Loucy (cell line): Measurements from ENCODE around the gene RRAS2.

Source experiments
- H2AFZ ChIP-seq: fragments of 200-600 bp; sonication (generic); 2 replicates; pipeline ENCODE4 v1.6.0; 2016; ENCODE audit warnings: antibody characterized with exemption, mild to moderate bottlenecking, low read length, moderate library complexity
- H3F3A ChIP-seq: fragments of 200-600 bp; 2 replicates; pipeline ENCODE4 v1.6.0; 2016; ENCODE audit warnings: antibody characterized with exemption, low read depth, mild to moderate bottlenecking
- H3K27me3 ChIP-seq: fragments of 200-600 bp; sonication (generic); 2 replicates; pipeline ENCODE4 v1.6.1; 2014; ENCODE audit warnings: low read length, mild to moderate bottlenecking; ENCODE audit not compliant: insufficient read depth, poor library complexity, severe bottlenecking
- H3K36me3 ChIP-seq: fragments of 200-600 bp; sonication (generic); 2 replicates; pipeline ENCODE4 v1.6.1; 2016; ENCODE audit warnings: low read length; ENCODE audit not compliant: insufficient read depth
- H3K4me1 ChIP-seq: fragments of 200-600 bp; sonication (generic); 2 replicates; pipeline ENCODE4 v1.5.1; 2014; ENCODE audit warnings: low read length, mild to moderate bottlenecking; ENCODE audit not compliant: insufficient read depth, poor library complexity, severe bottlenecking
- H3K4me2 ChIP-seq: fragments of 200-600 bp; sonication (generic); 2 replicates; pipeline ENCODE4 v1.6.0; 2014; ENCODE audit warnings: antibody characterized with exemption, low read length, low read depth, mild to moderate bottlenecking; ENCODE audit not compliant: poor library complexity, severe bottlenecking
- H3K4me3 ChIP-seq: fragments of 200-600 bp; sonication (generic); 2 replicates; pipeline ENCODE4 v1.5.1; 2014; ENCODE audit warnings: low read length, mild to moderate bottlenecking, mixed read lengths; ENCODE audit not compliant: poor library complexity, severe bottlenecking
- H3K79me2 ChIP-seq: fragments of 200-600 bp; sonication (generic); 2 replicates; pipeline ENCODE4 v1.6.1; 2014; ENCODE audit warnings: low read length; ENCODE audit not compliant: insufficient read depth
- H3K9ac ChIP-seq: fragments of 200-600 bp; sonication (generic); 2 replicates; pipeline ENCODE4 v1.6.0; 2014; ENCODE audit warnings: mild to moderate bottlenecking, low read depth, low read length, moderate library complexity; ENCODE audit not compliant: poor library complexity, severe bottlenecking
- H3K9me2 ChIP-seq: fragments of 200-600 bp; sonication (generic); replicated peaks from 2 replicates; pipeline ENCODE4 v1.6.1; 2016; ENCODE audit warnings: low read depth, low read length, mixed read lengths
- H3K9me3 ChIP-seq: fragments of 200-600 bp; sonication (generic); 2 replicates; pipeline ENCODE4 v1.6.1; 2014; ENCODE audit warnings: mild to moderate bottlenecking, antibody characterized with exemption, low read length, low read depth; ENCODE audit not compliant: insufficient read depth
- H4K20me1 ChIP-seq: fragments of 200-600 bp; sonication (generic); 2 replicates; pipeline ENCODE4 v1.6.0; 2014; ENCODE audit warnings: antibody characterized with exemption, low read length, mild to moderate bottlenecking; ENCODE audit not compliant: insufficient read depth, poor library complexity, severe bottlenecking
- EZH2phosphoT487 ChIP-seq: fragments of 200-600 bp; IDR thresholded peaks from 2 replicates; pipeline ENCODE4 v1.6.1; 2018; ENCODE audit warnings: antibody characterized with exemption, mild to moderate bottlenecking, moderate library complexity, borderline replicate concordance
- TF ChIP-seq, protein P1 (sequence below): fragments of 200-600 bp; sonication (generic); conservative IDR thresholded peaks from 2 replicates; pipeline ENCODE4 v1.5.1; 2014; ENCODE audit warnings: mild to moderate bottlenecking, antibody characterized with exemption, low read length

Gene RRAS2

DNA sequence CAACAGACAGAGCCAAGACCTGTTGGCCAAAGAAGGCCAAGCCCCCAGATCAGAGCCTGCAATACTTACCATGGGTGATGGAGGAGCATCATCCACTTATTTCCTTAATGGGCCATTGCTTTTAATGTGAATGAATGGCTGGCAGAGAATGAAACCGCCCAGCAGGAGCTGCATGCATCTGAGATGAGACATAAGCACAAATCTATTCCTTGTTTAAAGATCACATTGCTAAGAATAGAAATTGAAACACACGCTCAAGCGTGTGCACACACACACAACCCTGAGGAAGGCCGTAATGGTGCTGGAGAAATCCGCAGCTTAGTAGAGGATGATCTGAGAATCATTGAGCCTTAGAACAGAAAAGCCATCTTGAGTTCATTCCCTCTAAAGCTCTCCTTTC lies 5.3 kb upstream of the RRAS2 start:
- Histone ChIP-seq H4K20me1 (no peaks in the 10 kb centered on the region), H2AFZ (no peak overlapping the region), H3K9ac (no peak overlapping the region), H3K4me1 (peaks cover 3% of the 10 kb centered on the region), H3K79me2 (no peaks in the 10 kb centered on the region), H3K9me2 (no peaks in the 10 kb centered on the region), H3K36me3 (no peaks in the 10 kb centered on the region), H3F3A (no peaks in the 10 kb centered on the region), H3K4me2 (no peak overlapping the region), H3K27me3 (peaks cover 11% of the 10 kb centered on the region), H3K9me3 (no peaks in the 10 kb centered on the region), H3K4me3 (no peak overlapping the region)
- no peak for TF ChIP-seq EZH2phosphoT487
- TF ChIP-seq, protein P1, sequence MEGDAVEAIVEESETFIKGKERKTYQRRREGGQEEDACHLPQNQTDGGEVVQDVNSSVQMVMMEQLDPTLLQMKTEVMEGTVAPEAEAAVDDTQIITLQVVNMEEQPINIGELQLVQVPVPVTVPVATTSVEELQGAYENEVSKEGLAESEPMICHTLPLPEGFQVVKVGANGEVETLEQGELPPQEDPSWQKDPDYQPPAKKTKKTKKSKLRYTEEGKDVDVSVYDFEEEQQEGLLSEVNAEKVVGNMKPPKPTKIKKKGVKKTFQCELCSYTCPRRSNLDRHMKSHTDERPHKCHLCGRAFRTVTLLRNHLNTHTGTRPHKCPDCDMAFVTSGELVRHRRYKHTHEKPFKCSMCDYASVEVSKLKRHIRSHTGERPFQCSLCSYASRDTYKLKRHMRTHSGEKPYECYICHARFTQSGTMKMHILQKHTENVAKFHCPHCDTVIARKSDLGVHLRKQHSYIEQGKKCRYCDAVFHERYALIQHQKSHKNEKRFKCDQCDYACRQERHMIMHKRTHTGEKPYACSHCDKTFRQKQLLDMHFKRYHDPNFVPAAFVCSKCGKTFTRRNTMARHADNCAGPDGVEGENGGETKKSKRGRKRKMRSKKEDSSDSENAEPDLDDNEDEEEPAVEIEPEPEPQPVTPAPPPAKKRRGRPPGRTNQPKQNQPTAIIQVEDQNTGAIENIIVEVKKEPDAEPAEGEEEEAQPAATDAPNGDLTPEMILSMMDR = no peak

DNA sequence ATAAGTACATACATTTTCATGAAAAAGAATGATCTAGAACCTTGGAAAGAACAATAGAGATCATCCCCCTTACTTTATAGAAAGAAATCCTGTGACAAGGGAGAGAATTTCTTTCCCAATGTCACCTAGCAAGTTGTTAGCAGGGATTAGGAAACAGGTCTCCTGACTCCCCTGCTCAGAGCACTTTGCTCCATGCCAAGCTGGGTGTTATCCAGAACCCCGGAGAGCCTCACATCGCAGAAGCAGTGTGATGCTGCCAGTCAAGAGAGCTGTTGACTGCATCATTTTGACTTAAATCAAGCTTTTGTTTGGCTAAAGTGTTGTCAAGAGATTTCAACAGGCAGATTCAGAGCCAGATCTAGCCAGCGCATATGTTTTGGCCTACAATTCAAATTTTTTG lies 3.6 kb upstream of the RRAS2 start:
- Histone ChIP-seq H3K9ac (no peak overlapping the region), H3K79me2 (no peaks in the 10 kb centered on the region), H4K20me1 (no peaks in the 10 kb centered on the region), H3K4me3 (no peak overlapping the region), H2AFZ (no peak overlapping the region), H3K4me2 (no peak overlapping the region), H3K27me3 (peaks cover 25% of the 10 kb centered on the region), H3K36me3 (no peaks in the 10 kb centered on the region), H3K9me3 (no peaks in the 10 kb centered on the region), H3K9me2 (no peaks in the 10 kb centered on the region), H3K4me1 (peaks cover 7% of the 10 kb centered on the region), H3F3A (no peaks in the 10 kb centered on the region)
- TF ChIP-seq EZH2phosphoT487 = no peak
- TF ChIP-seq, protein P1 = no peak

DNA sequence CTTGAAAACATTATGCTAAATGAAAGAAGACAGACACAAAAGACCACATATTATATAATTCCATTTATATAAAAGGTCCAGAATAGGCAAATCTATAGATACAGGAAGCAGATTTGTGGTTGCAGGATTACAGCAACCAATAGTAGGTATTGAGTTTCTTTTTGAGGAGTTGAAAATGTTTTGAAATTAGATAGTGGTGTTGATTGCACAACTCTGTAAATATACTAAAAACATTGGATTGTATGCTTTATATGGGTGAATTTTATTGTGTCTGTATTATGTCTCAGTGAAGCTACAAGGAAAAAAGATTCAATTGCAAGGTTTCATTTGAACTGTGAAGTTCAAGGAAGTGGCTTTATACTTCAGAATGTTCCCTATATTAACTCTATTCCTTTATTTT lies 3.0 kb upstream of the RRAS2 start:
- no peaks in the 10 kb centered on the region for H3K9me3 ChIP-seq
- H3K79me2 ChIP-seq = no peaks in the 10 kb centered on the region
- H4K20me1 ChIP-seq = no peaks in the 10 kb centered on the region
- H3F3A ChIP-seq = no peaks in the 10 kb centered on the region
- no peaks in the 10 kb centered on the region for H3K36me3 ChIP-seq
- no peak overlapping the region for H3K4me3 ChIP-seq
- H3K9me2 ChIP-seq = no peaks in the 10 kb centered on the region
- no peak overlapping the region for H3K4me2 ChIP-seq
- peaks cover 32% of the 10 kb centered on the region for H3K27me3 ChIP-seq
- no peak overlapping the region for H3K9ac ChIP-seq
- H2AFZ ChIP-seq = no peak overlapping the region
- H3K4me1 ChIP-seq = peaks cover 13% of the 10 kb centered on the region
- no peak for TF ChIP-seq EZH2phosphoT487
- TF ChIP-seq, protein P1 = no peak
